ENCODE results near the gene UXS1. TPM values are rescaled to one million over a fixed set of nuclear protein-coding genes. Genes with fewer than 3 reads are reported as not detected.

Gene UXS1
- total RNA-seq, 2 donors from 2014 or later = 43.0 to 44.6 TPM

GRCh38 chr2:106068451-106068850 lies 125.7 kb downstream of the UXS1 start:
- no peak for DNase-seq
- WGBS, 2 experiments (ENCODE audit: insufficient coverage in 1 of 2, insufficient read length in 1 of 2) = 92 to 100% methylated on average over 1 to 4 of the region's 4 CpGs

GRCh38 chr2:106065983-106066820 lies 127.9 kb downstream of the UXS1 start:
- H3K27me3 Mint-ChIP-seq (ENCODE audit: insufficient read depth) = peaks cover 28% of the 10 kb centered on the region
- H3K4me3 ChIP-seq (ENCODE audit: low read length) = peak overlapping the region; percentile 69
- H3K36me3 Mint-ChIP-seq (ENCODE audit: low read depth) = no peaks in the 10 kb centered on the region
- 30 to 39% methylated on average over 19 to 26 of the region's 26 CpGs for whole genome bisulfite sequencing, 2 experiments (ENCODE audit: insufficient coverage in 1 of 2, insufficient read length in 1 of 2)
- no peak overlapping the region for H3K27ac Mint-ChIP-seq
- no peaks in the 10 kb centered on the region for H3K4me1 ChIP-seq (ENCODE audit: control insufficient read depth, insufficient read depth, low read length)
- H3K9ac ChIP-seq (ENCODE audit: extremely low read depth, low read length, poor library complexity, severe bottlenecking) = no peak overlapping the region
- peak overlapping the region; percentile 52 for H3K4me3 Mint-ChIP-seq
- H3K4me1 Mint-ChIP-seq = peaks cover 5% of the 10 kb centered on the region
- no peaks in the 10 kb centered on the region for H3K9me3 ChIP-seq (ENCODE audit: control insufficient read depth, low read length)
- peak; percentile 70 for DNase-seq
- TF ChIP-seq, protein P1, sequence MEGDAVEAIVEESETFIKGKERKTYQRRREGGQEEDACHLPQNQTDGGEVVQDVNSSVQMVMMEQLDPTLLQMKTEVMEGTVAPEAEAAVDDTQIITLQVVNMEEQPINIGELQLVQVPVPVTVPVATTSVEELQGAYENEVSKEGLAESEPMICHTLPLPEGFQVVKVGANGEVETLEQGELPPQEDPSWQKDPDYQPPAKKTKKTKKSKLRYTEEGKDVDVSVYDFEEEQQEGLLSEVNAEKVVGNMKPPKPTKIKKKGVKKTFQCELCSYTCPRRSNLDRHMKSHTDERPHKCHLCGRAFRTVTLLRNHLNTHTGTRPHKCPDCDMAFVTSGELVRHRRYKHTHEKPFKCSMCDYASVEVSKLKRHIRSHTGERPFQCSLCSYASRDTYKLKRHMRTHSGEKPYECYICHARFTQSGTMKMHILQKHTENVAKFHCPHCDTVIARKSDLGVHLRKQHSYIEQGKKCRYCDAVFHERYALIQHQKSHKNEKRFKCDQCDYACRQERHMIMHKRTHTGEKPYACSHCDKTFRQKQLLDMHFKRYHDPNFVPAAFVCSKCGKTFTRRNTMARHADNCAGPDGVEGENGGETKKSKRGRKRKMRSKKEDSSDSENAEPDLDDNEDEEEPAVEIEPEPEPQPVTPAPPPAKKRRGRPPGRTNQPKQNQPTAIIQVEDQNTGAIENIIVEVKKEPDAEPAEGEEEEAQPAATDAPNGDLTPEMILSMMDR (conservative IDR thresholded peaks at IDR 0.05) = no peak
- H3K9me3 Mint-ChIP-seq = no peaks in the 10 kb centered on the region
- no peak overlapping the region for H3K27ac ChIP-seq (ENCODE audit: low read depth, low read length)
- H3K36me3 ChIP-seq (ENCODE audit: control insufficient read depth, insufficient read depth, low read length) = no peaks in the 10 kb centered on the region
- H3K27me3 ChIP-seq (ENCODE audit: control insufficient read depth, insufficient read depth, low read length, poor library complexity, severe bottlenecking) = peaks cover 27% of the 10 kb centered on the region

More at GRCh38 chr2:106068451-106068850, 125.7 kb downstream of the UXS1 start:
- Mint-ChIP-seq H3K27ac (no peak overlapping the region), H3K4me3 (no peak overlapping the region), H3K9me3 (no peaks in the 10 kb centered on the region), H3K27me3 (ENCODE audit: insufficient read depth) (peaks cover 28% of the 10 kb centered on the region), H3K36me3 (ENCODE audit: low read depth) (no peaks in the 10 kb centered on the region), H3K4me1 (peaks cover 5% of the 10 kb centered on the region)
- peaks cover 27% of the 10 kb centered on the region for H3K27me3 ChIP-seq (ENCODE audit: control insufficient read depth, insufficient read depth, low read length, poor library complexity, severe bottlenecking)
- no peak overlapping the region for H3K27ac ChIP-seq (ENCODE audit: low read depth, low read length)
- TF ChIP-seq, protein P1 (conservative IDR thresholded peaks at IDR 0.05) = no peak
- H3K36me3 ChIP-seq (ENCODE audit: control insufficient read depth, insufficient read depth, low read length) = no peaks in the 10 kb centered on the region
- H3K9me3 ChIP-seq (ENCODE audit: control insufficient read depth, low read length) = no peaks in the 10 kb centered on the region
- no peaks in the 10 kb centered on the region for H3K4me1 ChIP-seq (ENCODE audit: control insufficient read depth, insufficient read depth, low read length)
- no peak overlapping the region for H3K9ac ChIP-seq (ENCODE audit: extremely low read depth, low read length, poor library complexity, severe bottlenecking)
- no peak overlapping the region for H3K4me3 ChIP-seq (ENCODE audit: low read length)

DNA sequence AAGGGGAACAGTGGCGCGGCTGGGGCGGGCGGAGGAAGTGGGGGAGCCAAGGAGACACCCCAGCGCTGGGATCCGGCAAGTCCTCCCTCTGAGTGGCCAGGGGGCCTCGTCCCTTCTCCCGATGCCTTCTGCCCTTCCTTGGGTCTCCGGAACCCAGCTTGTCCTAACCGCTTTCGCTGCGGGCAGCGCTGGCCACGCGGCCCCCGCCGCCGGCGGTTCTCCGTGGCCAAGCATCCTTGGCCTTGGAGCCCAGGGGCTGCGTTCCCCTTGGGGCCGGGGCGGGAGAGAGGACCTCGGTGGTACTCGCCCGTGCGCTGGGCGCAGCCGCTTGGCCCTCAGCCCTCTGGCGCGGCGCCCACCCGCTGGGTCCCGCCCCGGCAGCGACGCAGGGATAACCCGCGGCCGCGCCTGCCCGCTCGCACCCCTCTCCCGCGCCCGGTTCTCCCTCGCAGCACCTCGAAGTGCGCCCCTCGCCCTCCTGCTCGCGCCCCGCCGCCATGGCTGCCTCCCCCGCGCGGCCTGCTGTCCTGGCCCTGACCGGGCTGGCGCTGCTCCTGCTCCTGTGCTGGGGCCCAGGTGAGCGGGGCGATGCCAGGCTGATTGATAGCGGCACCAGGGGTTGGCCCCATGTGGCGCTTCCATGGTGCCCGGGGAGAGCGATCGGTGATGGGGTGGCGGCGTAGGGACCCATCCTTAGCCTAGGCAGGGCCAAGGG lies 128.7 kb downstream of the UXS1 start:
- WGBS, 2 experiments (ENCODE audit: insufficient coverage in 1 of 2, insufficient read length in 1 of 2) = 4 to 11% methylated on average over 19 to 68 of the region's 68 CpGs
- peak overlapping the region; percentile 52 for H3K4me3 Mint-ChIP-seq
- no peak overlapping the region for H3K27ac Mint-ChIP-seq
- no peaks in the 10 kb centered on the region for H3K36me3 Mint-ChIP-seq (ENCODE audit: low read depth)
- Histone ChIP-seq H3K4me3 (ENCODE audit: low read length) (peak overlapping the region; percentile 69), H3K27me3 (ENCODE audit: control insufficient read depth, insufficient read depth, low read length, poor library complexity, severe bottlenecking) (peaks cover 27% of the 10 kb centered on the region), H3K9ac (ENCODE audit: extremely low read depth, low read length, poor library complexity, severe bottlenecking) (no peak overlapping the region), H3K27ac (ENCODE audit: low read depth, low read length) (no peak overlapping the region), H3K4me1 (ENCODE audit: control insufficient read depth, insufficient read depth, low read length) (no peaks in the 10 kb centered on the region), H3K36me3 (ENCODE audit: control insufficient read depth, insufficient read depth, low read length) (no peaks in the 10 kb centered on the region), H3K9me3 (ENCODE audit: control insufficient read depth, low read length) (peaks cover 3% of the 10 kb centered on the region)
- peak; percentile 59 for DNase-seq
- peaks cover 28% of the 10 kb centered on the region for H3K27me3 Mint-ChIP-seq (ENCODE audit: insufficient read depth)
- H3K9me3 Mint-ChIP-seq = no peaks in the 10 kb centered on the region
- TF ChIP-seq, protein P1 (conservative IDR thresholded peaks at IDR 0.05) = no peak
- H3K4me1 Mint-ChIP-seq = peaks cover 5% of the 10 kb centered on the region

Measured in endodermal cell (in vitro differentiated cells).